Measurements from ENCODE around the gene MAP3K9.

- TF ChIP-seq POLR2A (IDR thresholded peaks at IDR 0.05) (no peak), CTCF (IDR thresholded peaks at IDR 0.05) (no peak)
Observed at GRCh38 chr14:70741482-70741881, 67.8 kb downstream of the MAP3K9 start.
